Endothelial cell of umbilical vein (primary cell): ENCODE data around the gene CACNA2D1. TPM values are rescaled to one million over a fixed set of nuclear protein-coding genes. Genes with fewer than 3 reads are reported as not detected.

Experiments
- BruUV-seq: library from RNA; stranded (reverse); fragments of 400-500 nt; replicated peaks from 2 replicates; lab custom pipeline; 2021; lab: Mats Ljungman, UMichigan
- CTCF ChIA-PET: fragments of 300-600, 350-600 bp; sonication (Branson Sonifier 250); formaldehyde crosslinking; loops from one replicate; lab custom pipeline; 2021; ENCODE audit warnings: antibody characterized with exemption, inconsistent platforms; lab: Charles Lee
- POLR2A ChIA-PET: fragments of 300-600, 350-600 bp; sonication (Branson Sonifier 250); formaldehyde crosslinking; loops from one replicate; lab custom pipeline; 2021; ENCODE audit warnings: antibody characterized with exemption, inconsistent platforms; lab: Charles Lee
- DNase-seq: peaks from one replicate; pipeline ENCODE4 v3.0.0-alpha.2; 2011; ENCODE audit warnings: low read depth, low spot score
- FAIRE-seq: peaks from 2 replicates; lab custom pipeline; 2011; peaks lifted over from hg19 to GRCh38; lab: Jason Lieb, UNC
- H2AFZ ChIP-seq: 2 replicates; pipeline ENCODE4 v1.6.0; 2012; ENCODE audit warnings: low read depth, low read length, control low read depth, inconsistent platforms
- H3K27ac ChIP-seq: 2 replicates; pipeline ENCODE4 v1.5.1; 2011; ENCODE audit warnings: low read depth, mild to moderate bottlenecking, control low read depth, low read length, moderate library complexity; ENCODE audit not compliant: insufficient read depth
- H3K27me3 ChIP-seq, 2 experiments: 2 replicates each; pipeline versions ENCODE4 v1.6.0 to v1.6.1; 2011; ENCODE audit warnings: low read length in 2 of 2, mixed read lengths in 1 of 2; ENCODE audit not compliant: control insufficient read depth in 2 of 2, insufficient read depth in 2 of 2
- H3K36me3 ChIP-seq, 2 experiments: 2 replicates in 1 of 2; 3 replicates in 1 of 2; pipeline ENCODE4 v1.5.1; 2011; ENCODE audit warnings: low read length in 2 of 2, mild to moderate bottlenecking in 1 of 2, moderate library complexity in 1 of 2; ENCODE audit not compliant: control insufficient read depth in 2 of 2, insufficient read depth in 2 of 2; ENCODE audit errors: extremely low read depth in 1 of 2
- H3K4me1 ChIP-seq: 3 replicates; pipeline ENCODE4 v1.5.1; 2011; ENCODE audit warnings: mild to moderate bottlenecking, low read length; ENCODE audit not compliant: control insufficient read depth, insufficient read depth; ENCODE audit errors: extremely low read depth
- H3K4me2 ChIP-seq: 2 replicates; pipeline ENCODE4 v1.6.1; 2011; ENCODE audit warnings: low read length, control low read depth, mixed read lengths; ENCODE audit not compliant: insufficient read depth
- H3K4me3 ChIP-seq, 3 experiments: fragments of 200-600 bp in 1 of 3; sonication (generic), shearing (Covaris generic) in 1 of 3; replicated peaks in 1 of 3; 2 replicates each; pipeline ENCODE4 v1.5.1; 2011 to 2016; ENCODE audit warnings: control low read depth in 3 of 3, low read length in 3 of 3, mild to moderate bottlenecking in 2 of 3, inconsistent platforms in 1 of 3, low read depth in 1 of 3, moderate library complexity in 1 of 3; ENCODE audit not compliant: insufficient read depth in 1 of 3
- H3K79me2 ChIP-seq: 2 replicates; pipeline ENCODE4 v1.6.0; 2012; ENCODE audit warnings: low read length, inconsistent platforms; ENCODE audit not compliant: control insufficient read depth, insufficient read depth
- H3K9ac ChIP-seq: replicated peaks from 2 replicates; pipeline ENCODE3; 2011; ENCODE audit warnings: low read length, control low read depth; ENCODE audit not compliant: insufficient read depth; ENCODE audit errors: extremely low read depth
- H3K9me1 ChIP-seq: replicated peaks from 3 replicates; pipeline ENCODE4 v1.6.0; 2011; ENCODE audit warnings: mild to moderate bottlenecking, low read length; ENCODE audit not compliant: control insufficient read depth, insufficient read depth; ENCODE audit errors: extremely low read depth
- H3K9me3 ChIP-seq: replicated peaks from 2 replicates; pipeline ENCODE4 v1.5.1; 2012; ENCODE audit warnings: low read length, inconsistent platforms; ENCODE audit not compliant: control insufficient read depth, insufficient read depth
- H4K20me1 ChIP-seq: replicated peaks from 2 replicates; pipeline ENCODE3; 2011; ENCODE audit warnings: mild to moderate bottlenecking, low read length; ENCODE audit not compliant: control insufficient read depth, insufficient read depth; ENCODE audit errors: extremely low read depth
- FOS ChIP-seq: IDR thresholded peaks from 2 replicates; pipeline ENCODE4 v1.6.1; 2011; ENCODE audit warnings: mild to moderate bottlenecking, low read length, moderate library complexity, borderline replicate concordance; ENCODE audit not compliant: insufficient read depth
- GATA2 ChIP-seq: IDR thresholded peaks from 2 replicates; pipeline ENCODE4 v1.7.0; 2011; ENCODE audit warnings: low read depth, mild to moderate bottlenecking, moderate library complexity, mixed read lengths, low read length; ENCODE audit not compliant: insufficient read length, insufficient read depth
- JUN ChIP-seq: IDR thresholded peaks from 2 replicates; pipeline ENCODE4 v1.6.1; 2011; ENCODE audit warnings: borderline replicate concordance, low read depth; ENCODE audit not compliant: insufficient read length, insufficient read depth
- POLR2AphosphoS5 ChIP-seq: IDR thresholded peaks from 2 replicates; pipeline ENCODE4 v1.6.1; 2012; ENCODE audit warnings: low read depth, mild to moderate bottlenecking, control low read depth, low read length, moderate library complexity; ENCODE audit not compliant: insufficient read depth
- dilution Hi-C: fragments of 300-500 bp; cut with MboI; formaldehyde crosslinking; loops from one replicate; pipeline ENCODE4 v1.15.0; 2019; ENCODE audit warnings: low sequenced_read_pairs; ENCODE audit not compliant: extremely low pct_ligation_motif_present
- intact Hi-C: fragments of 100-400 bp; cut with micrococcal nuclease; formaldehyde crosslinking; loops from one replicate; pipeline ENCODE4 v1.10.0; 2022
- polyA plus RNA-seq, 4 experiments: library from polyadenylated mRNA; depleted of rRNA in 3 of 4; stranded (reverse) in 3 of 4; unstranded in 1 of 4; fragments of >200 nt; gene quantifications; 2 replicates each; pipeline versions ENCODE4 v1.2.1 to v1.2.3, GENCODE V29; 2011 to 2012; ENCODE audit warnings: missing spikeins in 1 of 4
- total RNA-seq: library from RNA; stranded (reverse); gene quantifications from 2 replicates; pipeline ENCODE4 v1.2.3, GENCODE V29; 2021
- TF ChIP-seq, protein P1 (sequence below), 2 donors: IDR thresholded peaks; 1 replicate in 1 of 2; 2 replicates in 1 of 2; pipeline ENCODE4 v1.5.1; 2011; ENCODE audit warnings: low read length in 2 of 2, mild to moderate bottlenecking in 2 of 2, moderate library complexity in 2 of 2, control low read depth in 1 of 2, inconsistent platforms in 1 of 2, low read depth in 1 of 2; ENCODE audit not compliant: insufficient read depth in 1 of 2; ENCODE audit errors: extremely low read depth in 1 of 2
- TF ChIP-seq, protein P2 (sequence below): IDR thresholded peaks from 2 replicates; pipeline ENCODE4 v1.6.1; 2011; ENCODE audit not compliant: insufficient read depth, insufficient read length

The CACNA2D1 gene
- total and polyA plus RNA-seq, 2 donors (not counting 3 experiments of a cell fraction or from before 2014, with no cell fraction given): 4.1 to 38.6 TPM

DNA sequence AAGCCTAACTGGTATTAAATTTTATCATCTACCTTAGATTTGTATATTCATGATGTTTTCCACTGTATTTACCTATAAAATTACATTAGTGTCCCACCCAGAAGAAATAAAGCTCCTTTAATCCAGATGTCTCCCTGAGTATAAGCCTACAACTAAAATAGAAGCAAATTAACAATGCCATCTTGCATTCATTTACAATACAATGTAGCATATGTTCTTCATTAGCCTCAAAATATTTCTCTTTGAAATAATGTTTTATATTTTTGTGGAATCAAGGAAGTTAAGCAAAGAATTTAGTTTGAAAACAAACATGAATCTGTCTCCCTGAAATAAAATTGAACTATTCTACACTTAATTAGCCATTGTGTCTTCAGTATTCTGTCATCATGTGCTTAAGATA, 112.3 kb downstream of the CACNA2D1 start:
- Histone ChIP-seq H2AFZ (no peak overlapping the region), H3K27me3 (no peaks in the 10 kb centered on the region), H3K27ac (no peak overlapping the region), H3K9ac (no peak overlapping the region), H3K79me2 (no peaks in the 10 kb centered on the region), H3K4me1 (no peaks in the 10 kb centered on the region), H4K20me1 (no peaks in the 10 kb centered on the region), H3K9me3 (no peaks in the 10 kb centered on the region), H3K36me3 (no peaks in the 10 kb centered on the region), H3K4me2 (no peak overlapping the region), H3K4me3 (no peak overlapping the region), H3K9me1 (no peaks in the 10 kb centered on the region)
- no TSS peak for BruUV-seq
- CTCF ChIA-PET: interaction anchor here (1.0 to 1.6 kb wide), 4 partner anchors 12 to 97 kb away, joined by 3 read pairs; no protein-coding TSS in a partner anchor
- DNase-seq: no peak
- FAIRE-seq: no peak
- POLR2A ChIA-PET: no interaction called here
- intact Hi-C loops: no loop called here
- TF ChIP-seq JUN (no peak), POLR2AphosphoS5 (no peak), FOS (no peak), GATA2 (no peak)
- TF ChIP-seq, protein P1, sequence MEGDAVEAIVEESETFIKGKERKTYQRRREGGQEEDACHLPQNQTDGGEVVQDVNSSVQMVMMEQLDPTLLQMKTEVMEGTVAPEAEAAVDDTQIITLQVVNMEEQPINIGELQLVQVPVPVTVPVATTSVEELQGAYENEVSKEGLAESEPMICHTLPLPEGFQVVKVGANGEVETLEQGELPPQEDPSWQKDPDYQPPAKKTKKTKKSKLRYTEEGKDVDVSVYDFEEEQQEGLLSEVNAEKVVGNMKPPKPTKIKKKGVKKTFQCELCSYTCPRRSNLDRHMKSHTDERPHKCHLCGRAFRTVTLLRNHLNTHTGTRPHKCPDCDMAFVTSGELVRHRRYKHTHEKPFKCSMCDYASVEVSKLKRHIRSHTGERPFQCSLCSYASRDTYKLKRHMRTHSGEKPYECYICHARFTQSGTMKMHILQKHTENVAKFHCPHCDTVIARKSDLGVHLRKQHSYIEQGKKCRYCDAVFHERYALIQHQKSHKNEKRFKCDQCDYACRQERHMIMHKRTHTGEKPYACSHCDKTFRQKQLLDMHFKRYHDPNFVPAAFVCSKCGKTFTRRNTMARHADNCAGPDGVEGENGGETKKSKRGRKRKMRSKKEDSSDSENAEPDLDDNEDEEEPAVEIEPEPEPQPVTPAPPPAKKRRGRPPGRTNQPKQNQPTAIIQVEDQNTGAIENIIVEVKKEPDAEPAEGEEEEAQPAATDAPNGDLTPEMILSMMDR (IDR thresholded peaks at IDR 0.05; ENCODE audit: extremely low read depth in 1 of 2, insufficient read depth in 1 of 2, low read depth in 1 of 2, low read length in 2 of 2): no peak
- TF ChIP-seq, protein P2, sequence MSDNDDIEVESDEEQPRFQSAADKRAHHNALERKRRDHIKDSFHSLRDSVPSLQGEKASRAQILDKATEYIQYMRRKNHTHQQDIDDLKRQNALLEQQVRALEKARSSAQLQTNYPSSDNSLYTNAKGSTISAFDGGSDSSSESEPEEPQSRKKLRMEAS: no peak
- dilution Hi-C loops: no loop called here
